K562 treated with DMSO at 1 percent for 24 hours (cell line): ENCODE results near the gene NALCN. TPM values are rescaled to one million over a fixed set of nuclear protein-coding genes. Genes with fewer than 3 reads are reported as not detected.

Source experiments
- total RNA-seq: library from RNA; unstranded; fragments of 300-600 nt; gene quantifications from 2 replicates; pipeline ENCODE4 v1.2.3, GENCODE V29; 2022; ENCODE audit warnings: low read depth; ENCODE audit not compliant: insufficient read depth

The NALCN gene
- not detected in 2 replicates for total RNA-seq

GRCh38 chr13:101416181-101417042 lies at the start of gene NALCN:
NALCN (minus strand) TSS chr13:101416508; CDS start chr13:101399126, 17,382 bp downstream.

GRCh38 chr13:101452519-101453485 lies 36.5 kb upstream of the NALCN start, which contains the start of gene ITGBL1:
ITGBL1 (plus strand) TSS chr13:101452675; CDS start chr13:101452834, 159 bp downstream.

Other genes with a start within 250 kb of the NALCN start
- gene ITGBL1, start 36.2 kb upstream of the NALCN start, total RNA-seq: 1.3 and 2.0 TPM in 2 replicates